GM12865 (cell line): Measurements from ENCODE around the gene HPGD.

Source experiments
- DNase-seq: peaks from one replicate; pipeline ENCODE4 v3.0.0; 2010; ENCODE audit warnings: low read depth
- H3K4me3 ChIP-seq: 2 replicates; pipeline ENCODE4 v1.5.1; 2011; ENCODE audit warnings: mild to moderate bottlenecking, low read depth, low read length, control low read depth
- TF ChIP-seq, protein P1 (sequence below): IDR thresholded peaks from 2 replicates; pipeline ENCODE4 v1.5.1; 2011; ENCODE audit warnings: low read length, control low read depth, low read depth, inconsistent platforms; ENCODE audit not compliant: insufficient read depth; ENCODE audit errors: missing control alignments

Gene HPGD

GRCh38 chr4:174540175-174540574 lies 17.9 kb upstream of the HPGD start:
- no peak overlapping the region for H3K4me3 ChIP-seq
- DNase-seq: no peak
- TF ChIP-seq, protein P1, sequence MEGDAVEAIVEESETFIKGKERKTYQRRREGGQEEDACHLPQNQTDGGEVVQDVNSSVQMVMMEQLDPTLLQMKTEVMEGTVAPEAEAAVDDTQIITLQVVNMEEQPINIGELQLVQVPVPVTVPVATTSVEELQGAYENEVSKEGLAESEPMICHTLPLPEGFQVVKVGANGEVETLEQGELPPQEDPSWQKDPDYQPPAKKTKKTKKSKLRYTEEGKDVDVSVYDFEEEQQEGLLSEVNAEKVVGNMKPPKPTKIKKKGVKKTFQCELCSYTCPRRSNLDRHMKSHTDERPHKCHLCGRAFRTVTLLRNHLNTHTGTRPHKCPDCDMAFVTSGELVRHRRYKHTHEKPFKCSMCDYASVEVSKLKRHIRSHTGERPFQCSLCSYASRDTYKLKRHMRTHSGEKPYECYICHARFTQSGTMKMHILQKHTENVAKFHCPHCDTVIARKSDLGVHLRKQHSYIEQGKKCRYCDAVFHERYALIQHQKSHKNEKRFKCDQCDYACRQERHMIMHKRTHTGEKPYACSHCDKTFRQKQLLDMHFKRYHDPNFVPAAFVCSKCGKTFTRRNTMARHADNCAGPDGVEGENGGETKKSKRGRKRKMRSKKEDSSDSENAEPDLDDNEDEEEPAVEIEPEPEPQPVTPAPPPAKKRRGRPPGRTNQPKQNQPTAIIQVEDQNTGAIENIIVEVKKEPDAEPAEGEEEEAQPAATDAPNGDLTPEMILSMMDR: no peak

DNA sequence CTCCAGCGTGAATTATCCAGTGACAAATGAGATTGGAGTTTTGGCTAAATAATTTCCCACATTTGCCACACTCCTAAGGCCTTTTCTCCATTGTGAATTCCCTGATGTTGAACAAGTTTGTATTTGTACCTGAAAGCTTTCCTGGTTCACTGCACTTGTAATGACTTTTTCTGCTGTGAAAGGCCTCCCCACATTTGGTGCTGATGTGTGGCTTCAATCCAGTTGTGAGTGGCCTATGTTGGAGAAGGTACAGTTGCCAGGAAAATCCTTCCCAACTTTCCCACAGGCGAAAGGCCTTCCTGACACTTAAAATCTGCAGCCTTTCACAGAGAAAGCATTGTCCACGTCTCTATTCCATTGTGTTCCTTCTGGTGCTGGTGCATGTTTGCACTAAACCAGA lies 17.3 kb upstream of the HPGD start:
- TF ChIP-seq, protein P1: no peak
- H3K4me3 ChIP-seq: no peak overlapping the region
- no peak for DNase-seq

GRCh38 chr4:174538876-174539250 lies 16.6 kb upstream of the HPGD start:
- H3K4me3 ChIP-seq: no peak overlapping the region
- DNase-seq: peak; percentile 8
- TF ChIP-seq, protein P1: no peak

GRCh38 chr4:174538123-174538875 lies 16.0 kb upstream of the HPGD start:
- TF ChIP-seq, protein P1: no peak
- peak; percentile 87 for DNase-seq
- H3K4me3 ChIP-seq: no peak overlapping the region

DNA sequence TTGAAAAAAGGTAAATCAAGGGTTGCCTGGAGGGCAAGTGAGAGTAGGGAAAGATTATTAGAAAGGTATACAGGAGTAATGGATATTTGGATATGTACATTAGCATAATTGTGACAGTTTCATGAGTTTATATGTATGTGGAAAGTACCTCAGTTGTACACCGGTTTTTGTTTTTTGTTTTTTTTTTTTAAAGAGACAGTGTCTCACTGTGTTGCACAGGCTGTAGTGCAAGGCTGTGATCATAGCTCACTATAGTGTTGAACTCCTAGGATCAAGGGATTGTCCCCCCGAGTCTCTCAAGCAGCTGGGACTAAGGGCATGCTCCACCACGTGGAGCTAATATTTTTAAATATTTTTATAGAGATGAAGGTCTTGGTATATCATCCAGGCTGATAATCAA lies 15.3 kb upstream of the HPGD start:
- H3K4me3 ChIP-seq: no peak overlapping the region
- TF ChIP-seq, protein P1: no peak
- DNase-seq: no peak

DNA sequence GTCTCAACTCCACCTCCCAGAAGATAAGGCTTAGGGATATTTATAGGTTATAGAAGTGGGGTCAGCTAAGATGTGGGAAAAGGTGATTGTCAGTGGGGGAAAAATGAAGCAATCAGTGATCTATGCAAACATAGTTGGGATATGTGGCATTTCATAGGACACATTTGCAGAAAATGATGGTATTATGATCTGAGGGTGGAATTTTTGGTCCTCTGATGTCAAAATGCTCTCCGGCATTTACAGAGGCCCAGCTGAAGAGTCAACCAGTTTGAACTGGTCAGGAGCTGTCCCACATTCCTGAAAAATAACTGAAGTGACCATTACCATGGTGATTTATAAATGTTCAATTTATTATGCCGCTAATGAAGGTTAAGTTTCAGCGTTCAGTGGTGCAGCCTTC lies 12.2 kb upstream of the HPGD start:
- TF ChIP-seq, protein P1: no peak
- H3K4me3 ChIP-seq: no peak overlapping the region
- no peak for DNase-seq

DNA sequence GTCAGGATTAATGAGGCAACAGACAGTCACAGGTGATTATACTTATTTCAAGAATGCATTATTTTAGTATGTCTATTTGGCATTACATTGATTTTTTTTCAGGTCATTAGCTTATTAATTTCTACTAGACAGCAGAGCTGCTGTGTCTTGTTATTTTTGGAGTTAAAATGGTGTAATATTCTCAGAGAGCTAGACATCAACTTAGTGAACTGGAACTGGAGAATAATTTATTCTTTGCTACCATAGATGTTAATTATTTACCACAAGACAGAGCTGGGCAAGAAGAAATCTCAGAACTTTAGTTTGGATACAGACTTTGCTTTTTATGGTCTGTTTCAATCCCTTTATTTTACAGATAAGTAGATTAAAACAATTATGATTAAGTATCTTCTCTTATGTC lies 10.2 kb upstream of the HPGD start:
- H3K4me3 ChIP-seq: no peak overlapping the region
- TF ChIP-seq, protein P1: no peak
- no peak for DNase-seq
